Bronchial epithelial cell (primary cell): ENCODE measurements around the gene LRFN5. TPM values are rescaled to one million over a fixed set of nuclear protein-coding genes. Genes with fewer than 3 reads are reported as not detected.
A peak's percentile ranks its signal among the peaks of the same experiment; 100 is the strongest.

ENCODE experiments used
- DNase-seq: peaks from one replicate; pipeline ENCODE4 v3.0.0-alpha.2; 2010; ENCODE audit warnings: low read depth
- FAIRE-seq: peaks from 2 replicates; lab custom pipeline; 2011; peaks lifted over from hg19 to GRCh38; lab: Jason Lieb, UNC
- H3K27me3 ChIP-seq: 2 replicates; pipeline ENCODE4 v1.5.1; 2011; ENCODE audit warnings: low read length; ENCODE audit not compliant: control insufficient read depth, insufficient read depth
- H3K36me3 ChIP-seq: 2 replicates; pipeline ENCODE4 v1.5.1; 2011; ENCODE audit warnings: low read length; ENCODE audit not compliant: control insufficient read depth, insufficient read depth
- H3K4me3 ChIP-seq: 2 replicates; pipeline ENCODE4 v1.5.1; 2011; ENCODE audit warnings: mild to moderate bottlenecking, low read depth, low read length, control low read depth
- total RNA-seq: library from RNA; depleted of rRNA; stranded (reverse); fragments of >200 nt; gene quantifications from 2 replicates; pipeline ENCODE4 v1.2.1, GENCODE V29; 2014
- TF ChIP-seq, protein P1 (sequence below): IDR thresholded peaks from 2 replicates; pipeline ENCODE4 v1.5.1; 2011; ENCODE audit warnings: mild to moderate bottlenecking, moderate library complexity, low read length, control low read depth, inconsistent platforms; ENCODE audit not compliant: insufficient read depth, severe bottlenecking

Gene LRFN5
- total RNA-seq, 1 donor from 2014 or later = under 0.01 TPM

- no peak for FAIRE-seq
- DNase-seq = peak; percentile 81
- no peak overlapping the region for H3K4me3 ChIP-seq
- TF ChIP-seq, protein P1, sequence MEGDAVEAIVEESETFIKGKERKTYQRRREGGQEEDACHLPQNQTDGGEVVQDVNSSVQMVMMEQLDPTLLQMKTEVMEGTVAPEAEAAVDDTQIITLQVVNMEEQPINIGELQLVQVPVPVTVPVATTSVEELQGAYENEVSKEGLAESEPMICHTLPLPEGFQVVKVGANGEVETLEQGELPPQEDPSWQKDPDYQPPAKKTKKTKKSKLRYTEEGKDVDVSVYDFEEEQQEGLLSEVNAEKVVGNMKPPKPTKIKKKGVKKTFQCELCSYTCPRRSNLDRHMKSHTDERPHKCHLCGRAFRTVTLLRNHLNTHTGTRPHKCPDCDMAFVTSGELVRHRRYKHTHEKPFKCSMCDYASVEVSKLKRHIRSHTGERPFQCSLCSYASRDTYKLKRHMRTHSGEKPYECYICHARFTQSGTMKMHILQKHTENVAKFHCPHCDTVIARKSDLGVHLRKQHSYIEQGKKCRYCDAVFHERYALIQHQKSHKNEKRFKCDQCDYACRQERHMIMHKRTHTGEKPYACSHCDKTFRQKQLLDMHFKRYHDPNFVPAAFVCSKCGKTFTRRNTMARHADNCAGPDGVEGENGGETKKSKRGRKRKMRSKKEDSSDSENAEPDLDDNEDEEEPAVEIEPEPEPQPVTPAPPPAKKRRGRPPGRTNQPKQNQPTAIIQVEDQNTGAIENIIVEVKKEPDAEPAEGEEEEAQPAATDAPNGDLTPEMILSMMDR = no peak
- no peaks in the 10 kb centered on the region for H3K36me3 ChIP-seq
- no peaks in the 10 kb centered on the region for H3K27me3 ChIP-seq
Measured at GRCh38 chr14:41830714-41831406, 224.2 kb downstream of the LRFN5 start.

DNA sequence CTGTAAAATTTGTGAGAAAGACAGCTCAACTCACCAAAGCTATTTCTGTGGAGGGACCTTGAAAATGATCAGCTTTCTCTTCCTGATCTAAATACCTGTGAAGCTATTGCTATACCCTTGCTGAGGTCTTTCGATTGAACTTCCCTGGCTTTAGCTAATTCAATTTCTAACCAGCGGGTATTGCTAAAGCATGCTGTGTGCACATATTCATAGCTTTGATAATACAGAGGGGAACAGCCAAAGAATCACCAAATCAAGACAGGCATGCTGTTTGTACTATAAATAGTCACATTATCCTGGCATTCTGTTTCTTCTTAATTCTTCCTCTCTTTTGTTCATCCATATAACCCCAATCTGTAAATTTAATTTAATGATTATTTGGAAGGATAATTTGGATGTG is 233.0 kb downstream of the LRFN5 start:
- Histone ChIP-seq H3K27me3 (no peaks in the 10 kb centered on the region), H3K36me3 (no peaks in the 10 kb centered on the region), H3K4me3 (no peak overlapping the region)
- FAIRE-seq = no peak
- DNase-seq = no peak
- TF ChIP-seq, protein P1 = no peak

DNA sequence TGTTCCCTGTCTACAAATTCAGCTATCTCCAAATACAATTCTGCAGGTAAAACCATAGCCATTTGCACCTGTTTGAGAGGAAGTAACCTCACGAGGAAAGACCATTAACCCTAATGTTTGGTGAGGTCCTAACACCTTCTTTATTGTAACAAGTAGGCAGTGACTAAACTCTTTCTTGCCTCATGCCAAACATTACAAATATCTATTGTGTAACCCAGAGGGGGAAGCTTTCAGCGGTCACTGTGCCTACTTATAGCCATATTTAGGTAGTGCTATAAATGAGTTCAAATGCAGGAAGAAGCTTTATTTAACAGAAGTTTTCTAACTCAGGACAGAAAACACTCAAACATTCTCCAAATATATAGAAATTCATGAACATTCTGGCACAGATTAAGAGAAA is 252.7 kb downstream of the LRFN5 start:
- H3K36me3 ChIP-seq = no peaks in the 10 kb centered on the region
- peak; percentile 27 for DNase-seq
- no peak overlapping the region for H3K4me3 ChIP-seq
- no peaks in the 10 kb centered on the region for H3K27me3 ChIP-seq
- TF ChIP-seq, protein P1 = no peak
- FAIRE-seq = no peak

DNA sequence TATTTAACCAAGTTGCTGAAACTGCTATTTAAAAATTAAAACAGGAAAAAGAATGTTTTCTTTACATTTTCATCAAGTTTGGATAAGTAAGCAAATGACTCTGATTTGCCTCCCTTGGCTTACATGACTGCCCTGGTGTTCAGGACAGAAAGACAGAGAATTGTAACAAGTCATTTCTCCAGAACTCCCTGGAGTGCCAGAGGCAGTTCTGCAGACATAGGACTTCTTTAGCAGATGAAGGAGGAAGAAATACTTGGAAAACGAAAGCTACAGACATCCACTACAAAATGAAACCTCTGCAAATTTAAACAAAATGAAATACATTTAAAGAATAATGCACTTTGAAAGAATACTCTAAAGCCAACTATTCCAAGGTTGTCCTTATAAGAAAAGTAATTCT is 253.9 kb downstream of the LRFN5 start:
- DNase-seq (no peak), FAIRE-seq (no peak)
- TF ChIP-seq, protein P1 = no peak
- Histone ChIP-seq H3K36me3 (no peaks in the 10 kb centered on the region), H3K27me3 (no peaks in the 10 kb centered on the region), H3K4me3 (no peak overlapping the region)

DNA sequence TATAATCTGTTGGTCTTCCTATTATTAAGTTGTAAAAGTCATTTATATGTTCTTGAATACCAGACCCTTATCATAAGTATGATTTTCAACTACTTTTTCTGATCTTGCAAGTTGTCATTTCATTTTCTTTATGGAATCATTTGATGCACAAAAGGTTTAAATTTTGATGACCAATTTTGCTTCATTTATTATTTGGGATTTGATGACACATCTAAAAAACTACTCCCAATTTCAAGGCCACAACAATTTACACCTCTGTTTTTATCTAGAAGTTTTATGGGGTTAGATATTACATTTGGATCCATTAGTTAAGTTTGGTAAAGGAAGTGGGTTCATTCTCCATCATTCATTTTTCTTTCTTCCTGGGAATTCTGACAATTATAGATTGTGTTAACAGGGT is 259.2 kb downstream of the LRFN5 start:
- Histone ChIP-seq H3K36me3 (no peaks in the 10 kb centered on the region), H3K27me3 (no peaks in the 10 kb centered on the region), H3K4me3 (no peak overlapping the region)
- TF ChIP-seq, protein P1 = no peak
- no peak for DNase-seq
- FAIRE-seq = no peak

DNA sequence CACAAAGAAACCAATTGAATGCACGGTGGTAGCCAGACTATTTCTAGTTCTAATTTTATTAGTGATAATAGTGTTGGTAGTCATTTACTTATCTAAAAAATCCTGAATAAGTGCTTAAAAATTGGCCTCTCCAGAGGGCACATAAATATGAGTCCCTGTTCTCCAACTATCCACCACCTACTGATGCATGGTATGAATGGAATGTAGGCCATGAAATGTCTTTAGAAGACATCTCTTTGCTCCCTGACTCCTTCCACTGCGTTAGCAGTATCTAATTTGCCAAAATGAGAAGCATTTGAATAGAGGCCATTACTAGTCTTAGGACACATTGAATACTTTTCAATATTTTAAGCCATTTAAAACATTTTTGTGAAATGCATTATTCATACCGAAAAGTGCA is 261.7 kb downstream of the LRFN5 start:
- H3K36me3 ChIP-seq = no peaks in the 10 kb centered on the region
- no peak for DNase-seq
- FAIRE-seq = no peak
- TF ChIP-seq, protein P1 = no peak
- no peak overlapping the region for H3K4me3 ChIP-seq
- no peaks in the 10 kb centered on the region for H3K27me3 ChIP-seq
